ENCODE measurements around the gene KHNYN.

DNA sequence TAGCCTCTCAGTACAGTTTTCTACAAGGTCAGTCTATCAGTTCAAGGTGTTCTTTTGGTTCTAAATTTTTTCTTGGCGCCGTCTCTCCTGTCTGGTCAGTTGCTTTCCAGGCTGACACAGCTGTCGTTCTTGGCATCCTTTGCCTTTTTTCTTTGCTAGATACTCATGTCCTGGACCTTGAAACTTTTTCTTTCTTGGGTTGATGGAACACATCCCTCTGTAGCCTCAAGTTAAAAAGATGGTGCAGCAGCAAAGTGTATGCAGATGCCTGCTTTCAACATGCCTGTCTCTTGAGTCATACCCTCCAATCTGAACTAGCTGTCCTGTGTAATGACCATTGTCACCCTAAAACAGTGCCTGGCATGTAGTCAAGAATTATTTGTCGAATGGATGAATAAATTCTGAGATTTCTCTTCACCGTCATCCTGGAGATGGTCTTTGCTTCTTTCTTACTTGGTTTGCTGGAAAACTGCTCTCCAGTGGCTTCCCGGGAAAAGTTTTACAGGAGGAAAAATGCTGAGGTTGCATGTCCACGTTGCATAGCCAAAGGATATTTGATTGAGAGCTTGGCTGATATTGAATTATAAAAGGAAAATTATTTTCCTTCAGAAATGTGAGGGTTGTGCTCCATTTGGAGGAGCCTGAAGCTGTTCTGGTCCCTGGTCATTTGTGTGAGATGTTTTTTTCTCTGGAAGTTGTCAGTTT lies 26.3 kb upstream of the KHNYN start:
- TF ChIP-seq POLR2AphosphoS5 (IDR thresholded peaks at IDR 0.05) = no peak
- TF ChIP-seq, protein P1, sequence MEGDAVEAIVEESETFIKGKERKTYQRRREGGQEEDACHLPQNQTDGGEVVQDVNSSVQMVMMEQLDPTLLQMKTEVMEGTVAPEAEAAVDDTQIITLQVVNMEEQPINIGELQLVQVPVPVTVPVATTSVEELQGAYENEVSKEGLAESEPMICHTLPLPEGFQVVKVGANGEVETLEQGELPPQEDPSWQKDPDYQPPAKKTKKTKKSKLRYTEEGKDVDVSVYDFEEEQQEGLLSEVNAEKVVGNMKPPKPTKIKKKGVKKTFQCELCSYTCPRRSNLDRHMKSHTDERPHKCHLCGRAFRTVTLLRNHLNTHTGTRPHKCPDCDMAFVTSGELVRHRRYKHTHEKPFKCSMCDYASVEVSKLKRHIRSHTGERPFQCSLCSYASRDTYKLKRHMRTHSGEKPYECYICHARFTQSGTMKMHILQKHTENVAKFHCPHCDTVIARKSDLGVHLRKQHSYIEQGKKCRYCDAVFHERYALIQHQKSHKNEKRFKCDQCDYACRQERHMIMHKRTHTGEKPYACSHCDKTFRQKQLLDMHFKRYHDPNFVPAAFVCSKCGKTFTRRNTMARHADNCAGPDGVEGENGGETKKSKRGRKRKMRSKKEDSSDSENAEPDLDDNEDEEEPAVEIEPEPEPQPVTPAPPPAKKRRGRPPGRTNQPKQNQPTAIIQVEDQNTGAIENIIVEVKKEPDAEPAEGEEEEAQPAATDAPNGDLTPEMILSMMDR (IDR thresholded peaks at IDR 0.05 in 8 of 11, conservative IDR thresholded peaks at IDR 0.05 in 3 of 11) = no peak
- TF ChIP-seq POLR2A (IDR thresholded peaks at IDR 0.05) = no peak

Measured in spleen (tissue), 7 donors.